NCI-H2227 (cell line): ENCODE measurements around the gene PAX5.

Experiments used
- DNase-seq: peaks from one replicate; lab custom pipeline; 2025; ENCODE audit not compliant: unreplicated experiment; lab: John Stamatoyannopoulos, UW

The PAX5 gene

GRCh38 chr9:36839131-36839885, 194.8 kb downstream of the PAX5 start:
- no peak for DNase-seq

GRCh38 chr9:36837431-36838405, 196.3 kb downstream of the PAX5 start:
- DNase-seq = no peak

DNA sequence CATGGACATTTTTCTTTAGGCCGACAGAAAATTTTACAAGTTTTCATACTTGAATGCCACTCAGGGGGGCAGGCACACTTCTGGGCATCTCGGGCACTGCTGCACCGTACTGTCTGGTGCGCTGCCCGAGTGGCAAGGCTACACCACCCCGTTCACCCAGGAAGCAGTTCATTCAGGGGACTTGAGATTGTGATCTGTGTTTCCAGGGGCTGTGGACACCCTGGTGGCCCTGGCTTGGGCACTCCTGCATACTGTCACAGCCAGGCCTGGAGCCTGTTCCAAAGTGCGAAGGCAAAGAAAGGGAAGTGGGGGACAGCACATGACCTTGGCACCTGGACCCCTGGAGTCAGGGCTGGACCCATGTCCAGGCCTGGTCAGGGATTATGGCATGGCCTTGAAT, 197.6 kb downstream of the PAX5 start:
- no peak for DNase-seq

DNA sequence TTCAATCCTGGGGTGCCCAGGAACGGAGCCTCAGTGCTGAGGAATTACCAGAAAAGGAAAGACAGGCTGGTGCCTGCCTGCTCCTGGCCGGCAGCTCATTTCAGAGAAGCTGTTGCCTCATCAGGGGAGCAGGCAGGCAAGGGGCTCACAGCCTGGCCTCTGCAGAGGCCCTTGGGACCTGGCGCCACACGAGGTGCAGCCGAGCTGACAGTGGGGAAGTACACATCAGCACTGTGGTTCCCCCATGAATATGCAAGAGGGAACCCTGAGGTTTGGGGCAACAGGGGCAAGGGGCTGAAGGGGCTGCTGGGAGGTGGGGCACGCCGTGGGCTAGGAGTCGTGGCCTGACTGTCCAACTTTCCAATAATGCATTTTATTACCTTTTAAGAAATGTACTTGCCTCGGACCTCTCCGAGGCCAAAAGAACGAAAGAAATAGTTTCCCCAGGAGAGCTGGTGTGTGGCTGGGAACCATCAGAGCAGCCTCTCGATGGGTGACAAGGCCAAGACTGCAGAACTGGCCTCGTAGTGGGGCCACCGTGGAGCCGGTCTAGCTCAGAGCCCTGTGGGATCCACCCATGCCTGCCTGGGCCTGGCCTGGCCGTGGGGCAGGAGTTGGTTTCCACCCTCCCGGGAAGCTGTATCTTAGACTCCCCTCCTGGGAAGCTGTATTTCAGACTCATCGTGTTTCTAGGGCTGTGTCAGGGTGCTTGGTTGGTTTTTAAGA, 198.6 kb downstream of the PAX5 start:
- DNase-seq = no peak

DNA sequence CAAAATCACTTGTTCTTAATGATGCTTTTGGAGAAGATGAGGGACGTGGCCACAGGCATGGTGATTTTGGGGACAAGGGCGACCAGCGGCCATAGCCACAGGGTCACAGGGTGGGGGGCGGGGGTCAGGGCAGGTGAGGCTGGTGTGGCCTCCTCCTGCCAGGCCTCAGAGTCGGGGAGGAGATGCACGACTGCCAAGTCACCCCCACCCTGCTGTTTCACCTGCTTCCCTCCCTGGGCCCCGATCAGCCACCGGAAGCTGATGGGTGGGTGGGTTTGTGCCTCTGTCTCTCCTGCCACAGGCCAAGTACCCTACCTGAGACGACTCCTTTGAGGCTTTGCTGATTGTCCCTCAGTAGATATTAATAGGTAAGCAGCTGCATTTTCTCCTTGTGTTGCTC, 199.3 kb downstream of the PAX5 start:
- no peak for DNase-seq

DNA sequence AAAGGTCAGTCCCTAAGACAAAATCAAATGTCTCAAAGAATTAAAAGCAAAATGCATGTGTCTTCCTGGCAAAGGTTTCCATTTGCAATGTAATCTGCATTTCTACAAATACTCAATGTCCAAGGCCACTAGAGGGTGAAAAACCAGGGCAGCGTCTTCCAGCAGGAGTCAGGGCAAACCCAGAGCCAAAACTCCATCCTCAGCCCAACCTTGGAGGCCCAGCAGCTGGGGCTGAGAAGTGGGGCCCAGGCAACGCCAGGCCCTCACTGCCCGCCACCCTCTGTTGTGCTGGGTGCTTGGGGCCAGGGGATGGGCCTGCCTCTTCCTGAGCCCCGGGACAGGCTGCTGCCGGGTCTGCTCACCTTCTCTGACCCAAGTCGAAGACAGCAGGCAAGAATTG, 200.1 kb downstream of the PAX5 start:
- no peak for DNase-seq

- DNase-seq = no peak
Measured at GRCh38 chr9:36832164-36832795, 201.8 kb downstream of the PAX5 start.

DNA sequence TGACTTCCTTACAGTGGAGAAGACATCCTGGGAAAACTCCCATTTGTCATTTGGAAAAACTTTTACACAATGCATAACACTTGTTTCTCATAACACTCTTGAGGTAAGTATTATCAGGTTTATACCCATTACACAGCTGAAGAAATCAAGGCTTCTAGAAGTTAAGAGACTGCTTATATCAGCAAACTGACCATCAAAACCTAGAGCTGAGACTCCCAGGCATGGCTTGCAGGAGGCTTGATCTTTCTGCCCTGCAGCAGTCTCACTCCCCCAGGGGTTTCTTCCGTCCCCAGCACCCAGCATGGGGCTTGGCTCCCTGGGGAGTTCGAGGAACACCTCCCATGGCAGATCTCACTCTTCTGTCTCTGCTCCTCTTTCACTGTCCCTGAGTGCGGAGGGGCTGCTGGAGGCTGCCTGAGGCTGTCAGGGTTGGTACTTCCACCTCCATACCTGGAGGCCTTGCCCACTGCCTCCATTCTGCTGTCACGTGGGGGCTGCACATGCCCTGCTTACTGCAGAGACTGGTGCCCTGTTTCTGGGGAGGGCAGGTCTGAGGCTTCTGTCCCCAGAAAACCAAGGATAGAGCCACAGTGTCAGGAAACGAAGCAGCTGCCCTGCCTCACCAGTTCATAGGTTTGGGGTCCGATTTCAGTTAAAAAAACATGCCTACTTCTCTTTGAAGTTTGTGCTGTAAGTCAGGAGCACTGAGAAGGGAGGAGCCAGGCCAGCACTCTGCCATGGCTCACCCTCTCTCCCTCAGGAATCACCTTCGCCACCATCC, 202.5 kb downstream of the PAX5 start:
- no peak for DNase-seq

GRCh38 chr9:36828611-36829013, 205.5 kb downstream of the PAX5 start:
- no peak for DNase-seq

DNA sequence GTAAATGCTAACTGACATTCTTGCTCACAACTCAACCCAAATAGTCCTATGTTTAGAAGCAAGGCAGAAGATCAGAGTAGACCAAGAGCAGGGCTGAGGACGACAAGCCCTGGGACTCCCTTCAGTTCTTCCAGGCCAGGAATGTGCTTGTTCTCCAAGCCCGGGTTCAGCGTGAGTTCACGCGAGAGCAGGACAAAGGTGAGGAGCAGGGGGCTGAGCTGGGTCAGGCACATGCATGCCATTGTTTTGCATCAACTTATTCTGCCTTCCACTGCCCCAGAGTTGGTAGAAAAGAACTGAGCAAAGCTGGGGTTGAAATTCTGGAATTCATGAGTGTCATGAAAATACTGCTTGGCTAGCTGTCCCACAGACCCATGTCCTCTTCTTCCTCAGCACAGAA, 206.5 kb downstream of the PAX5 start:
- DNase-seq = no peak

DNA sequence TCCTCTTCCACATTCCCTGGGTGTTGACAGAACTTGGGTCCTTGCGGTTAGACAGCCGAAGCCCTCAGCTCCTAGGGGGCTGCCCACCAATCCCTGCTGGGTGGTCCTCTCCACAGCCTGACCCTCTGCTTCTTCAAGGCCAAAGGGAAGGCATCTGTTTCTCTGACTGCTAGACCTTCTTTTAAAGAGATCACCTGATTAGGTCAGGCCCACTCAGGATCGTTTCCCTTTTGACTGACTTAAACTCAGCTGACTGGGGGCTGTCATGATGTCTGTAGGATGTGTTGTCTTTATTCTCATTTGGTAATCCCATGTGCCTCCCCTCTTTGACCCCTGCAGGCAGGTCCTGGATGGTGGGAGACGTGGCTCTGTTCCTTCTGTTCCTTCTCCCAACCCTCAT, 207.5 kb downstream of the PAX5 start:
- DNase-seq = no peak

GRCh38 chr9:36825179-36825578, 208.9 kb downstream of the PAX5 start:
- no peak for DNase-seq

DNA sequence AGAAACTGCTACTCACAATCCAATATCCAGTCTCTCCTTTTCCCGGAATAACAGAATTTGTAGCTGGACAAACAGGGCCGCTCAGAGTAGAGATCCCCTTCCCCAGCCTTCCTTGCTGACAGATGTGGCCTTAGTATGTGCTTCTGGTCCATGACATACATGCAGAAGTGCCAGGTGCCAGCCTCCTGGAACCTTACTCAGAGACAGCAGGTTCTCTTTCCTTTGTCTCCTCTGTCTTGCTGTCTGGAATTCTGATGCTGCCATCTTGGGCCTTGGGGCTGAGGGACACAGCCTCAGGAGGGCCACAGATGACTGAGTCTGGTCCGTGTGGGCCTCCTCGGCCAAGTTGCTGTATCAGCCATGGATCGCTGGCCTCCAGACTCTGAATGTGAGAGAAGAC, 210.1 kb downstream of the PAX5 start:
- no peak for DNase-seq

DNA sequence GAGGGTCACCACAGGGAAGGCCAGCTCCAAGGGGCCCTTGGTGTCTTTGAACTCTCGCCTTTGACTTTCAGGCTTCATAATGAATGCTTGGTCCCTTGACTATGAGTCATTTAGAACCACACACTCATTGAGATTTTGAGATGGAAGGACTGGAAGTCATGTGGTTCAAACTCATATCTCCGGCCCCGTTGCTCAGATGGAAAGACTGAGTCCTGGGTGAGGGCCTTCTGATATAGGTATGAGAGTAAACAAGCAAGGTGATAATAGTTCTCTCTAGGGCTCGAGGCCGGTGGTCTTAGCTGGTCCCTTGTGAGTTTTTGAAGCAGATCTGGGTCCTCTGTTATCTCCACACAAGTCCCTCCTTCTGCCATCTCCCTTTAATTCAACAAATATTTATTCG, 210.6 kb downstream of the PAX5 start:
- DNase-seq = no peak

DNA sequence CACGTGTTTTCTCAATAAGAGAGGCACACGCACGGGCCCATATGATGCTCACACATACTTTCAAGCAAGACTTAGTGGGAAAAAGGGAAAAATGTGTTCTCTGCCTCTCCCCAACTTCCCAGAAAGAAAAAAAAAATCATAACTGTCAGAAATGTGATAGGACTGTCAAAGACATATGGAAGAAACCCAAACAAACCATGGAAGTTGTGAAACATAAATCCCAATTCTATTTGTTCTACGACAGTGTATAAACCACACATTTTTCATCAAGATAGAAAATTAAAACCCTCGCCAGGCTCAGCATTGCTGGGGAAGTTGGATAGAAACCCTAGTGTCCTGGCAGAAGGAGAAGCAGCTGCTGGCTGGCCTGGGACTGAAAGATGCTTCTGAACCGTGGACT, 211.9 kb downstream of the PAX5 start:
- DNase-seq = no peak

DNA sequence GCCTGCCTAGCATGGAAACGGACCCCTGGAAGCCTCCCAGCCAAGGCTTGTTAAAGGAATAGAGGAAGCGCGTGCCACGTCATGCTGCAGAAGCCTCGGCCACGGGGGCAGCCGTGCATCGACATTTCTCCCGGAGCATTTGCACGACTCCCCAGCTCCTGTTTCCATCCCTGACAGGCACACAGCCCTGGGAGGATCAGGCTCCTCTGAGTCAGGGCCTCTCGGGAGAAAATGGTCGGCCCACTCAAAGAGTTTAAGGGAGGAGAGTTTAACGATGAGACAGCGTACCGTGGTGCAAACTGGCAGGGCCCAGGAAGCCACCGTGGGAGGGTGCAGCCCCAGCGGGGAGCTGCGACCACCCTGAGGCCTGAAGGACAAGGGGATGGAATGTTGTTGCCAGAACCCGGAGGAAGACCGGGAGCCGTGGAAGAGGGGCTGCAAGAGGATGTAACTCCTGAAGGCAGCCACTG, 213.6 kb downstream of the PAX5 start:
- no peak for DNase-seq

DNA sequence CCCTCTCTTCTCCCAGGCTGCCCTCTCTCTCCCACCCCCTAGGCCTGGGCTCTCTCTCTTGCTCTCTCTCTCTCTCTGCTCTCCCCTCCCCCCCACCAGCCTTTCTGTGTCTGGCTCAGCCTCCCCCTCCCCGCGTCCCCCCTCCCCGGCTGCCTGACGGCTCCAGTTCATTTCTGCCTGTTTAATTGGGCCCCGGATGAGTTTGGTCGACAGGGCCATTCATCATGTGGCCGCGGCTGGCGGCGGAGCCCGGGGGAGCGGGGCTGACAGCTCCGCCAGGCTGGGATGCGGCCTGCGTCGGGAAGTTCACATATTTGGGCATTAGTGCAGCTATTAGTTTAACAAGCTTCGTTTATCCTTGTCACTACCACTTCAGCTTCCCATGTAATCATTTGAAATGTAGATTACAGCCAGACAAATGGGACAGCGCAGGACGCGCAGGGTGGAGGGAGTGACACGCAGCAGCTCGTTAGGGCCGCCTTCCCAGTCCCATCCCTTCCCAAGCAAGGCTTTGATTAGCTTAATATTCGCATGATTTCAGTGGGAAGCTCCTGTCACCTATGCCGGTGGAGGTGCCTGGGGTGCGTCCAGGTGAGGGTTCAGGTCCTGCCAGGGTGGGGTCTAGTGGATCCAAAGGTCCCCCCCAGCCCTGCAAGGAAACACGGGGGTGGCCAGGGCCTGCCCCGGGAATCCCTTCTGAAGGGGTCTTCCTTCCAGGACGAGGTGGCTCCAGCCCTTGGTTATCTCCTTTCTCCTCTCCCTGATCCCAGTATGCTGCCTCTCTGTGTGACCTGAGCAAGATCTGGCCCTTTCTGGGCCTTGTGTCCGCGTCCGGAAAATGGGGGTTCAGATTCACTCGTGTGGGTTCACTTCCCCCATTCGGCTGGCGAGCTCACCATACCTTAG, 214.8 kb downstream of the PAX5 start:
- DNase-seq = peak; percentile 57

- peak; percentile 12 for DNase-seq
Measured at GRCh38 chr9:36818242-36818938, 215.7 kb downstream of the PAX5 start.
